GM19193 (cell line): ENCODE data around the gene FKBP4.
A peak's percentile ranks its signal among the peaks of the same experiment; 100 is the strongest.

Experiments used
- POLR2A ChIP-seq: IDR thresholded peaks from 4 replicates; pipeline ENCODE4 v1.6.1; 2011; ENCODE audit not compliant: insufficient read depth, insufficient read length; ENCODE audit errors: extremely low read depth

FKBP4 gene

GRCh38 chr12:2769866-2770533 is 24.8 kb upstream of the FKBP4 start:
- TF ChIP-seq POLR2A = no peak

- no peak for TF ChIP-seq POLR2A
Measured at GRCh38 chr12:2772370-2772769, 22.4 kb upstream of the FKBP4 start.

- no peak for TF ChIP-seq POLR2A
Measured at GRCh38 chr12:2773199-2773875, 21.4 kb upstream of the FKBP4 start.

- TF ChIP-seq POLR2A = no peak
Measured at GRCh38 chr12:2775431-2775830, 19.3 kb upstream of the FKBP4 start.

GRCh38 chr12:2776129-2776806 is 18.5 kb upstream of the FKBP4 start:
- TF ChIP-seq POLR2A = no peak

- TF ChIP-seq POLR2A = no peak
Measured at GRCh38 chr12:2779281-2779680, 15.5 kb upstream of the FKBP4 start.

- no peak for TF ChIP-seq POLR2A
Measured at GRCh38 chr12:2783936-2784600, 10.7 kb upstream of the FKBP4 start.

GRCh38 chr12:2785017-2785416 is 9.8 kb upstream of the FKBP4 start:
- TF ChIP-seq POLR2A = no peak

- no peak for TF ChIP-seq POLR2A
Measured at GRCh38 chr12:2791089-2791488, 3.7 kb upstream of the FKBP4 start.

GRCh38 chr12:2792671-2793500 is 1.9 kb upstream of the FKBP4 start:
- TF ChIP-seq POLR2A = no peak

- no peak for TF ChIP-seq POLR2A
Measured at GRCh38 chr12:2793561-2793960, 1.2 kb upstream of the FKBP4 start.

- no peak for TF ChIP-seq POLR2A
Measured at GRCh38 chr12:2794191-2794735, 507 bp upstream of the FKBP4 start.

- TF ChIP-seq POLR2A = peak; percentile 43
Measured at GRCh38 chr12:2795291-2796186, 769 bp downstream of the FKBP4 start.
